Peyer's patch (tissue), 4 donors: ENCODE measurements around the gene XCL1.

ENCODE experiments used
- CTCF ChIP-seq, 6 experiments: fragments of 450-650 bp in 4 of 6; fragments of 200-600 bp in 2 of 6; sonication (generic) in 1 of 6; IDR thresholded peaks; one replicate each; pipeline ENCODE4 v1.5.1; 2017 to 2019; ENCODE audit warnings: antibody characterized with exemption in 6 of 6, mild to moderate bottlenecking in 3 of 6, moderate library complexity in 1 of 6
- POLR2A ChIP-seq, 2 donors: fragments of 450-650 bp; IDR thresholded peaks; one replicate each; pipeline ENCODE4 v1.5.1; 2017; ENCODE audit warnings: antibody characterized with exemption in 2 of 2, mild to moderate bottlenecking in 2 of 2, moderate library complexity in 2 of 2

GRCh38 chr1:168567568-168567967 is 8.8 kb upstream of the XCL1 start:
- TF ChIP-seq CTCF (IDR thresholded peaks at IDR 0.05) (no peak), POLR2A (IDR thresholded peaks at IDR 0.05) (no peak)
